ENCODE data around the gene EDIL3. TPM values are rescaled to one million over a fixed set of nuclear protein-coding genes. Genes with fewer than 3 reads are reported as not detected.

The EDIL3 gene
- total RNA-seq, 6 experiments from 2014 or later = 3.0 to 52.7 (median 47.5) TPM

- Mint-ChIP-seq H3K27me3 (ENCODE audit: insufficient read depth) (no peaks in the 10 kb centered on the region), H3K36me3 (ENCODE audit: low read depth) (no peaks in the 10 kb centered on the region; the same call in 1 of the 2 replicates), H3K9me3 (peaks cover 8% of the 10 kb centered on the region; the same call in 1 of the 2 replicates), H3K4me1 (ENCODE audit: low read depth) (peaks cover 6% of the 10 kb centered on the region; the same call in 1 of the 2 replicates), H3K27ac (no peak overlapping the region), H3K4me3 (no peak overlapping the region)
- DNase-seq = no peak
- TF ChIP-seq CTCF (IDR thresholded peaks at IDR 0.05) = no peak
Measured at GRCh38 chr5:84237126-84237525, 147.6 kb downstream of the EDIL3 start.

GRCh38 chr5:84231433-84231832 is 153.2 kb downstream of the EDIL3 start:
- Mint-ChIP-seq H3K4me3 (no peak overlapping the region), H3K27ac (no peak overlapping the region), H3K4me1 (ENCODE audit: low read depth) (no peaks in the 10 kb centered on the region; the same call in 1 of the 2 replicates), H3K36me3 (ENCODE audit: low read depth) (no peaks in the 10 kb centered on the region), H3K27me3 (ENCODE audit: insufficient read depth) (no peaks in the 10 kb centered on the region), H3K9me3 (peaks cover 4% of the 10 kb centered on the region; the same call in 1 of the 2 replicates)
- no peak for TF ChIP-seq CTCF (IDR thresholded peaks at IDR 0.05)
- no peak for DNase-seq

- Mint-ChIP-seq H3K4me3 (no peak overlapping the region), H3K27me3 (ENCODE audit: insufficient read depth) (no peaks in the 10 kb centered on the region), H3K4me1 (ENCODE audit: low read depth) (no peaks in the 10 kb centered on the region; the same call in 1 of the 2 replicates), H3K9me3 (peaks cover 4% of the 10 kb centered on the region; the same call in 1 of the 2 replicates), H3K36me3 (ENCODE audit: low read depth) (no peaks in the 10 kb centered on the region), H3K27ac (no peak overlapping the region)
- TF ChIP-seq CTCF (IDR thresholded peaks at IDR 0.05) = no peak
- no peak for DNase-seq
Measured at GRCh38 chr5:84229045-84229444, 155.6 kb downstream of the EDIL3 start.

- no peak overlapping the region for H3K27ac Mint-ChIP-seq
- H3K4me1 Mint-ChIP-seq (ENCODE audit: low read depth) = no peaks in the 10 kb centered on the region; the same call in 1 of the 2 replicates
- H3K27me3 Mint-ChIP-seq (ENCODE audit: insufficient read depth) = no peaks in the 10 kb centered on the region
- no peak for DNase-seq
- H3K36me3 Mint-ChIP-seq (ENCODE audit: low read depth) = no peaks in the 10 kb centered on the region
- TF ChIP-seq CTCF (IDR thresholded peaks at IDR 0.05) = no peak
- no peak overlapping the region for H3K4me3 Mint-ChIP-seq
- peaks cover 3% of the 10 kb centered on the region; the same call in 1 of the 2 replicates for H3K9me3 Mint-ChIP-seq
Measured at GRCh38 chr5:84228266-84228665, 156.4 kb downstream of the EDIL3 start.

GRCh38 chr5:84227236-84227635 is 157.4 kb downstream of the EDIL3 start:
- peaks cover 8% of the 10 kb centered on the region; the same call in 1 of the 2 replicates for H3K9me3 Mint-ChIP-seq
- no peak for DNase-seq
- TF ChIP-seq CTCF (IDR thresholded peaks at IDR 0.05) = no peak
- no peak overlapping the region for H3K27ac Mint-ChIP-seq
- H3K27me3 Mint-ChIP-seq (ENCODE audit: insufficient read depth) = no peaks in the 10 kb centered on the region
- H3K4me1 Mint-ChIP-seq (ENCODE audit: low read depth) = no peaks in the 10 kb centered on the region; the same call in 1 of the 2 replicates
- H3K36me3 Mint-ChIP-seq (ENCODE audit: low read depth) = no peaks in the 10 kb centered on the region
- no peak overlapping the region for H3K4me3 Mint-ChIP-seq

All from HFFc6 (cell line).